CD4-positive, alpha-beta T cell treated with Interleukin-6 at 100 ng/mL for 8 hours (primary cell): ENCODE data around the gene PTPN23.
"Not testable (repeated sequence)": the region's sequence is repeated elsewhere in the genome, so short reads cannot be mapped to it uniquely, and the experiment has no call there.

Source experiments
- DNase-seq: peaks from one replicate; pipeline ENCODE4 v3.0.0-alpha.2; 2020; ENCODE audit warnings: mixed read lengths, low spot score

The PTPN23 gene

GRCh38 chr3:47380601-47381316, at the start of gene PTPN23:
Gene PTPN23, plus strand, starts transcription at chr3:47381021. Its CDS starts 76 bp downstream, at chr3:47381097.
- DNase-seq = peak; percentile 99

GRCh38 chr3:47333907-47334306, 46.9 kb upstream of the PTPN23 start:
- DNase-seq = no peak

GRCh38 chr3:47337656-47338055, 43.2 kb upstream of the PTPN23 start:
- DNase-seq = no peak

- no peak for DNase-seq
These were observed 40.9 kb upstream of the PTPN23 start for GRCh38 chr3:47339951-47340350.

GRCh38 chr3:47340866-47341265, 40.0 kb upstream of the PTPN23 start:
- no peak for DNase-seq

- no peak for DNase-seq
These were observed 38.7 kb upstream of the PTPN23 start for GRCh38 chr3:47342151-47342550.

GRCh38 chr3:47342812-47343211, 38.0 kb upstream of the PTPN23 start:
- no peak for DNase-seq

- DNase-seq = no peak
These were observed 37.3 kb upstream of the PTPN23 start for GRCh38 chr3:47343471-47343971.

GRCh38 chr3:47344971-47345370, 35.9 kb upstream of the PTPN23 start:
- no peak for DNase-seq

GRCh38 chr3:47347217-47347801, 33.5 kb upstream of the PTPN23 start:
- no peak for DNase-seq

- DNase-seq = no peak
These were observed 32.2 kb upstream of the PTPN23 start for GRCh38 chr3:47348411-47349154.

- no peak for DNase-seq
These were observed 25.8 kb upstream of the PTPN23 start for GRCh38 chr3:47355010-47355409.

GRCh38 chr3:47356201-47356600, 24.6 kb upstream of the PTPN23 start:
- DNase-seq = no peak

GRCh38 chr3:47359323-47359722, 21.5 kb upstream of the PTPN23 start:
- no peak for DNase-seq

GRCh38 chr3:47360110-47360517, 20.7 kb upstream of the PTPN23 start:
- DNase-seq = not testable (repeated sequence)

- peak; percentile 27 for DNase-seq
These were observed 18.1 kb upstream of the PTPN23 start for GRCh38 chr3:47362701-47363100.

- no peak for DNase-seq
These were observed 15.3 kb upstream of the PTPN23 start for GRCh38 chr3:47365213-47366153.

- no peak for DNase-seq
These were observed 14.0 kb upstream of the PTPN23 start for GRCh38 chr3:47366833-47367232.

GRCh38 chr3:47367631-47368030, 13.2 kb upstream of the PTPN23 start:
- DNase-seq = no peak

GRCh38 chr3:47370020-47370419, 10.8 kb upstream of the PTPN23 start:
- not testable (repeated sequence) for DNase-seq

- peak; percentile 17 for DNase-seq
These were observed 9.7 kb upstream of the PTPN23 start for GRCh38 chr3:47370887-47371697.
